HepG2 (cell line): ENCODE results near the gene IFNAR1.

Experiments
- CTCF ChIP-seq: sonication (generic); formaldehyde crosslinking; IDR thresholded peaks from 2 replicates; pipeline ENCODE4 v1.5.0; 2020; ENCODE audit warnings: mild to moderate bottlenecking, missing genetic modification reagents, moderate library complexity
- HNRNPLL ChIP-seq: fragments of 200-400 bp; formaldehyde crosslinking; IDR thresholded peaks from 2 replicates; pipeline ENCODE4 v1.6.1; 2017; ENCODE audit warnings: mild to moderate bottlenecking, low read depth, low read length; ENCODE audit not compliant: poor library complexity, severe bottlenecking
- MYC ChIP-seq: sonication (generic); formaldehyde crosslinking; IDR thresholded peaks from 2 replicates; pipeline ENCODE4 v1.9.0; 2021; ENCODE audit warnings: missing genetic modification reagents, borderline replicate concordance
- POLR2A ChIP-seq, 2 experiments: IDR thresholded peaks; 2 replicates each; pipeline ENCODE4 v1.6.1; 2011; ENCODE audit warnings: low read depth in 2 of 2, low read length in 2 of 2, mild to moderate bottlenecking in 1 of 2, moderate library complexity in 1 of 2; ENCODE audit not compliant: insufficient read depth in 1 of 2
- SMC3 ChIP-seq: IDR thresholded peaks from 2 replicates; pipeline ENCODE4 v1.6.1; 2011; ENCODE audit warnings: low read length, improper control_type of control experiment
- ZNF564 ChIP-seq: sonication (generic); formaldehyde crosslinking; IDR thresholded peaks from 2 replicates; pipeline ENCODE4 v1.8.1; 2023; ENCODE audit warnings: mild to moderate bottlenecking, missing genetic modification reagents
- TF ChIP-seq, protein P1 (sequence below): IDR thresholded peaks from 2 replicates; pipeline ENCODE4 v1.6.1; 2012; ENCODE audit warnings: inconsistent platforms
- TF ChIP-seq, protein P2 (sequence below), 2 experiments: sonication (generic) in 1 of 2; formaldehyde crosslinking in 1 of 2; IDR thresholded peaks; 2 replicates each; pipeline versions ENCODE4 v1.4.0 to v1.6.1; 2018 to 2020; ENCODE audit warnings: missing genetic modification reagents in 2 of 2, borderline replicate concordance in 1 of 2, low read depth in 1 of 2, mild to moderate bottlenecking in 1 of 2, missing biosample characterization in 1 of 2

DNA sequence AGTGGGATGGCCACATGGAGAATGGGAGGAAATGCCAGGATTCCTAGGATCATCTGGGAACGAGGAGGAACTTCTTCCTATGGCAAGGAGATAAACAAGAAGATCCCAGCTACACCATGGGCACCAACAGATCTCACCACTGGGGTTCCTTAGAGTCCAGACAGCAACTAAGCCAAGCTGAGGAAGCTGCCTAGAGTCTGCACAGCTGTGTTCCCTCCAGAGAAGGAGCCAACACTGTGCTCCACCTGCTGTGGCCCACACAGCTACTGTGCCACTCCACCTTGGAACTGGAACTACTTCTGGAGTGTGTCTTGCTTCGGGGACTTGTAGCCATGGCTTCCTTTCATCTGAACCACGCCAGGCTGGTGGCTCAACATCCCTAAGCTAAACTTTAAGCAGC, 6.0 kb downstream of the IFNAR1 start:
- TF ChIP-seq CTCF (CRISPR knock-in tag) = no peak
- TF ChIP-seq ZNF564 = no peak
- no peak for TF ChIP-seq MYC (CRISPR knock-in tag)
- TF ChIP-seq, protein P1, sequence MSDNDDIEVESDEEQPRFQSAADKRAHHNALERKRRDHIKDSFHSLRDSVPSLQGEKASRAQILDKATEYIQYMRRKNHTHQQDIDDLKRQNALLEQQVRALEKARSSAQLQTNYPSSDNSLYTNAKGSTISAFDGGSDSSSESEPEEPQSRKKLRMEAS = no peak
- no peak for TF ChIP-seq POLR2A (IDR thresholded peaks at IDR 0.05; ENCODE audit: insufficient read depth in 1 of 2, low read depth in 2 of 2, low read length in 2 of 2)
- no peak for TF ChIP-seq SMC3
- TF ChIP-seq HNRNPLL = no peak
- TF ChIP-seq, protein P2, sequence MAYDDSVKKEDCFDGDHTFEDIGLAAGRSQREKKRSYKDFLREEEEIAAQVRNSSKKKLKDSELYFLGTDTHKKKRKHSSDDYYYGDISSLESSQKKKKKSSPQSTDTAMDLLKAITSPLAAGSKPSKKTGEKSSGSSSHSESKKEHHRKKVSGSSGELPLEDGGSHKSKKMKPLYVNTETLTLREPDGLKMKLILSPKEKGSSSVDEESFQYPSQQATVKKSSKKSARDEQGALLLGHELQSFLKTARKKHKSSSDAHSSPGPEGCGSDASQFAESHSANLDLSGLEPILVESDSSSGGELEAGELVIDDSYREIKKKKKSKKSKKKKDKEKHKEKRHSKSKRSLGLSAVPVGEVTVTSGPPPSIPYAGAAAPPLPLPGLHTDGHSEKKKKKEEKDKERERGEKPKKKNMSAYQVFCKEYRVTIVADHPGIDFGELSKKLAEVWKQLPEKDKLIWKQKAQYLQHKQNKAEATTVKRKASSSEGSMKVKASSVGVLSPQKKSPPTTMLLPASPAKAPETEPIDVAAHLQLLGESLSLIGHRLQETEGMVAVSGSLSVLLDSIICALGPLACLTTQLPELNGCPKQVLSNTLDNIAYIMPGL (CRISPR knock-in tag; IDR thresholded peaks at IDR 0.05; ENCODE audit: borderline replicate concordance in 1 of 2, low read depth in 1 of 2) = no peak
